Measurements from ENCODE around the gene DMBT1. TPM values are rescaled to one million over a fixed set of nuclear protein-coding genes. Genes with fewer than 3 reads are reported as not detected.

The DMBT1 gene
- total and polyA plus RNA-seq, 2 of the 4 experiments (the other 2 are of a cell fraction): under 0.01 TPM; not detected in 1

- in situ Hi-C loops (cut with MboI; ENCODE audit: low sequenced_read_pairs): no loop called here
- Histone ChIP-seq H3K36me3 (ENCODE audit: control insufficient read depth, insufficient read depth, low read length) (no peaks in the 10 kb centered on the region), H3K27ac (ENCODE audit: insufficient read depth, low read length) (no peak overlapping the region), H2BK5ac (ENCODE audit: low read depth, low read length, poor library complexity, severe bottlenecking) (no peak overlapping the region), H3K4ac (ENCODE audit: low read depth, low read length) (no peak overlapping the region), H2BK20ac (ENCODE audit: low read depth, low read length) (no peak overlapping the region), H3K4me2 (ENCODE audit: low read depth, low read length) (no peak overlapping the region), H2AFZ (replicated peaks; ENCODE audit: low read length, poor library complexity) (no peak overlapping the region), H4K5ac (ENCODE audit: low read depth, low read length) (no peak overlapping the region), H3K4me3 (ENCODE audit: insufficient read depth, low read depth, low read length) (no peak overlapping the region), H4K91ac (ENCODE audit: insufficient read depth, low read depth, low read length) (no peak overlapping the region), H3K9me1 (ENCODE audit: insufficient read depth, low read length) (no peaks in the 10 kb centered on the region), H3K9ac (ENCODE audit: low read depth, low read length) (no peak overlapping the region), H3K18ac (ENCODE audit: low read depth, low read length) (no peak overlapping the region), H3K79me1 (ENCODE audit: low read depth in 1 of 2, low read length in 2 of 2) (no peaks in the 10 kb centered on the region), H4K8ac (ENCODE audit: low read depth in 2 of 2, low read length in 2 of 2) (no peak overlapping the region), H3K14ac (replicated peaks; ENCODE audit: low read depth, low read length) (no peak overlapping the region), H3K9me3 (ENCODE audit: control insufficient read depth, insufficient read depth, low read length) (no peaks in the 10 kb centered on the region), H4K20me1 (ENCODE audit: insufficient read depth, low read length) (no peaks in the 10 kb centered on the region), H3K4me1 (ENCODE audit: control insufficient read depth, insufficient read depth, low read length) (no peaks in the 10 kb centered on the region), H3K27me3 (ENCODE audit: control insufficient read depth, insufficient read depth, low read length) (no peaks in the 10 kb centered on the region), H2BK120ac (ENCODE audit: low read depth, low read length) (no peak overlapping the region), H2AK5ac (ENCODE audit: low read depth, low read length) (no peak overlapping the region), H3K56ac (ENCODE audit: extremely low read depth, insufficient read depth, low read length) (no peak overlapping the region), H3K23ac (ENCODE audit: low read depth, low read length) (no peak overlapping the region), H2AK9ac (replicated peaks; ENCODE audit: low read depth, low read length, poor library complexity) (no peak overlapping the region), H2BK15ac (ENCODE audit: low read depth, low read length) (no peak overlapping the region)
- POLR2A ChIA-PET (ENCODE audit: unreplicated experiment): no interaction called here
- dilution Hi-C loops (cut with HindIII; ENCODE audit: low sequenced_read_pairs, unreplicated experiment): no loop called here
- no TSS peak for BruUV-seq (replicated peaks)
- CTCF ChIA-PET: no interaction called here
- no peak for DNase-seq
- intact Hi-C loops (cut with micrococcal nuclease): loop anchor here (10.0 kb wide), 1 partner anchor 341 kb away; the partner anchor contains the start of gene PSTK
- no peak for TF ChIP-seq NFE2L2 (IDR thresholded peaks at IDR 0.05; ENCODE audit: low read depth, low read length)
- TF ChIP-seq BHLHE40 (IDR thresholded peaks at IDR 0.05; ENCODE audit: low read depth, low read length): no peak
- no peak for TF ChIP-seq CTCF (conservative IDR thresholded peaks at IDR 0.05; ENCODE audit: low read depth, low read length)
- TF ChIP-seq MXI1 (IDR thresholded peaks at IDR 0.05; ENCODE audit: borderline replicate concordance, low read depth, low read length): no peak
- TF ChIP-seq SMC3 (IDR thresholded peaks at IDR 0.05; ENCODE audit: low read depth, low read length): no peak
- TF ChIP-seq POLR2A (IDR thresholded peaks at IDR 0.05; ENCODE audit: low read depth, low read length): no peak
- TF ChIP-seq ELK1 (IDR thresholded peaks at IDR 0.05; ENCODE audit: borderline replicate concordance, low read depth, low read length): no peak
- TF ChIP-seq CHD1 (IDR thresholded peaks at IDR 0.05; ENCODE audit: low read depth, low read length): no peak
- no peak for TF ChIP-seq RCOR1 (IDR thresholded peaks at IDR 0.05; ENCODE audit: insufficient replicate concordance, low read length)
- TF ChIP-seq RFX5 (IDR thresholded peaks at IDR 0.05; ENCODE audit: low read depth, low read length): no peak
- no peak for TF ChIP-seq MAFK (IDR thresholded peaks at IDR 0.05; ENCODE audit: low read depth, low read length)
- no peak for TF ChIP-seq MAZ (IDR thresholded peaks at IDR 0.05; ENCODE audit: borderline replicate concordance, low read depth, low read length)
- no peak for TF ChIP-seq RAD21 (IDR thresholded peaks at IDR 0.05; ENCODE audit: low read length)
- TF ChIP-seq CEBPB (IDR thresholded peaks at IDR 0.05; ENCODE audit: low read depth, low read length): no peak
- TF ChIP-seq FOS (IDR thresholded peaks at IDR 0.05; ENCODE audit: low read depth, low read length): no peak
- TF ChIP-seq USF2 (IDR thresholded peaks at IDR 0.05; ENCODE audit: low read depth, low read length): no peak
- ATAC-seq (ENCODE audit: low read depth): no peak
- 82% methylated on average over 2 of the region's 13 CpGs; no CpG with 5 or more reads in 1 of the 2 experiments for WGBS, 2 experiments (ENCODE audit: extremely low coverage in 2 of 2, insufficient read length in 1 of 2)
These were observed 83.5 kb downstream of the DMBT1 start for GRCh38 chr10:122643931-122644534.

Data from IMR-90 (cell line).